PC-3 (cell line): Measurements from ENCODE around the gene CHMP5.

Experiments used
- EZH2 ChIP-seq: fragments of 300-600 bp; sonication (generic); IDR thresholded peaks from one replicate; pipeline ENCODE4 v1.6.1; 2017; ENCODE audit warnings: antibody characterized with exemption, mild to moderate bottlenecking, low read length; ENCODE audit not compliant: unreplicated experiment
- EZH2phosphoT487 ChIP-seq: fragments of 300-600 bp; sonication (generic); IDR thresholded peaks from 2 replicates; pipeline ENCODE4 v1.6.1; 2018; ENCODE audit warnings: mild to moderate bottlenecking, antibody characterized with exemption, low read length, borderline replicate concordance
- TF ChIP-seq, protein P1 (sequence below): fragments of 300-600 bp; sonication (generic); conservative IDR thresholded peaks from 2 replicates; pipeline ENCODE4 v1.5.1; 2017; ENCODE audit warnings: antibody characterized with exemption, low read depth, mild to moderate bottlenecking, low read length

GRCh38 chr9:33310748-33311147 is 45.9 kb downstream of the CHMP5 start:
- TF ChIP-seq EZH2phosphoT487: no peak
- TF ChIP-seq, protein P1, sequence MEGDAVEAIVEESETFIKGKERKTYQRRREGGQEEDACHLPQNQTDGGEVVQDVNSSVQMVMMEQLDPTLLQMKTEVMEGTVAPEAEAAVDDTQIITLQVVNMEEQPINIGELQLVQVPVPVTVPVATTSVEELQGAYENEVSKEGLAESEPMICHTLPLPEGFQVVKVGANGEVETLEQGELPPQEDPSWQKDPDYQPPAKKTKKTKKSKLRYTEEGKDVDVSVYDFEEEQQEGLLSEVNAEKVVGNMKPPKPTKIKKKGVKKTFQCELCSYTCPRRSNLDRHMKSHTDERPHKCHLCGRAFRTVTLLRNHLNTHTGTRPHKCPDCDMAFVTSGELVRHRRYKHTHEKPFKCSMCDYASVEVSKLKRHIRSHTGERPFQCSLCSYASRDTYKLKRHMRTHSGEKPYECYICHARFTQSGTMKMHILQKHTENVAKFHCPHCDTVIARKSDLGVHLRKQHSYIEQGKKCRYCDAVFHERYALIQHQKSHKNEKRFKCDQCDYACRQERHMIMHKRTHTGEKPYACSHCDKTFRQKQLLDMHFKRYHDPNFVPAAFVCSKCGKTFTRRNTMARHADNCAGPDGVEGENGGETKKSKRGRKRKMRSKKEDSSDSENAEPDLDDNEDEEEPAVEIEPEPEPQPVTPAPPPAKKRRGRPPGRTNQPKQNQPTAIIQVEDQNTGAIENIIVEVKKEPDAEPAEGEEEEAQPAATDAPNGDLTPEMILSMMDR: no peak
- no peak for TF ChIP-seq EZH2
